Measurements from ENCODE around the gene TFF1.

DNA sequence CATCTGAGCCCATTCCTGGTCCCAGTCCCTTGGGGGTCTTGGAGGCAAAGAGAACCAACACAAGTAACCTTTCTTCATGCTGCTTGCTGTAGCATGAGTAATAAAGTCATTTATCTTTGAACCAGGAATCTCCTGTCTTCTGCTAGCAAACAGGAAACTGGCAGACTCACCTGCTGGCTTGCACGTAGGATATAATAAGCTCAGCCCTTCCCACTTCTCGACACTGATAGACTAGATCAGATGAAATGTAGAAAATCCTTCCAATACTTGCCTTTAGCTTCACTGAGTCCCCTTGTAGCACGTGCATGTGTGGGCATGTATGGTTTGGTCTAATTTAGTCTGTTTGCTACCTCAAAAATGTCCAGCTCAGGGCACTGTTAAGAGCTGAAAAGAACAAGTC, 9.0 kb downstream of the TFF1 start:
- TF ChIP-seq EZH2 (IDR thresholded peaks at IDR 0.05; ENCODE audit: borderline replicate concordance, low read length): no peak
- TF ChIP-seq, protein P1, sequence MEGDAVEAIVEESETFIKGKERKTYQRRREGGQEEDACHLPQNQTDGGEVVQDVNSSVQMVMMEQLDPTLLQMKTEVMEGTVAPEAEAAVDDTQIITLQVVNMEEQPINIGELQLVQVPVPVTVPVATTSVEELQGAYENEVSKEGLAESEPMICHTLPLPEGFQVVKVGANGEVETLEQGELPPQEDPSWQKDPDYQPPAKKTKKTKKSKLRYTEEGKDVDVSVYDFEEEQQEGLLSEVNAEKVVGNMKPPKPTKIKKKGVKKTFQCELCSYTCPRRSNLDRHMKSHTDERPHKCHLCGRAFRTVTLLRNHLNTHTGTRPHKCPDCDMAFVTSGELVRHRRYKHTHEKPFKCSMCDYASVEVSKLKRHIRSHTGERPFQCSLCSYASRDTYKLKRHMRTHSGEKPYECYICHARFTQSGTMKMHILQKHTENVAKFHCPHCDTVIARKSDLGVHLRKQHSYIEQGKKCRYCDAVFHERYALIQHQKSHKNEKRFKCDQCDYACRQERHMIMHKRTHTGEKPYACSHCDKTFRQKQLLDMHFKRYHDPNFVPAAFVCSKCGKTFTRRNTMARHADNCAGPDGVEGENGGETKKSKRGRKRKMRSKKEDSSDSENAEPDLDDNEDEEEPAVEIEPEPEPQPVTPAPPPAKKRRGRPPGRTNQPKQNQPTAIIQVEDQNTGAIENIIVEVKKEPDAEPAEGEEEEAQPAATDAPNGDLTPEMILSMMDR (conservative IDR thresholded peaks at IDR 0.05 in 1 of 2, IDR thresholded peaks at IDR 0.05 in 1 of 2; ENCODE audit: extremely low read depth in 1 of 2, insufficient read depth in 1 of 2, low read depth in 1 of 2, low read length in 2 of 2): no peak

Data from mammary epithelial cell (primary cell).